GM21723 (cell line): ENCODE results near the gene PRODH2.

ENCODE experiments used
- ATAC-seq: cut with Tn5 transposase; IDR thresholded peaks from one replicate; pipeline ENCODE4 v1.9.1; 2021; ENCODE audit warnings: mild to moderate bottlenecking, moderate library complexity; ENCODE audit not compliant: unreplicated experiment

The PRODH2 gene

GRCh38 chr19:35759697-35760096 is 52.9 kb downstream of the PRODH2 start:
- ATAC-seq = no peak

DNA sequence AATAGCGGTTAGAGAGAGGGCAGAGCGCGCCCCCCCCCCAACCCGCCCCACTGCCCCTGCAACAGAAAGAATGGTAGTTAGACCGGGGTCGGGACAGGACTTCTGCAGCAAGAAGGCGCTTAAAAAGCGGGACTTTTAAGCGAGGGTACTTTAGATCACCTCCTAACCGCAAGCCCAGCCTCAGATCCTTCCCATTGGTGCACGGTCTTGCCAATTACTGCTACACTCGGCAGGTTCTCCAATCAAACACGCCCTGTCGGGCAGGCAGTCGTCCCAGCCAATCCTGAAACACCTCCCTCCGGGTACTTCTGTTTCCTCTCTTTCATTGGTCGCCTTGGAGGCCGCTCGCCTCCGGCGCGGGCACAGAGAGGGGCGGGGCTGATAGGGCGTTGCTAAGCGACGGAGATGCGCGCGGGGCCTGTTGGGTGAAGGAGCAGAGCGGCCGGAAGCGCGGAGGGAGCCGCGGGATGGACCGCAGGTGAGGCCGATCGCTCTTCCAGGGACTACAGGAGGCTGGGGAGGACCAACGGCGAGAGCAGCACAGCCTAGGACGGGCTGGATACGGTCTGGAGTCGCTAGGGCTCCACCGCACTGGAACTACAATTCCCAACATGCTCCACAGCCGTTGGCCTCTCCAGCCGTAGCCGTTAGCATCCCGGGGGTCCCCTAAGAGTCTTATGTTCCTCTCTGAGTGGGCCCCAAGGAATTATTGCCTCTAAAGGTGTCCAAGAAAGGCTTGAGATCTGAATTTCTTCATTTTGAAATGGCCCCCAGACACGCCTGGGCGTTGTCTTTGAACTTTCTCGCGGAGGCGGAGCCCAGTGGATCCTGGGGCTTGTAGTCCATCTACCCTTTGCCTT is 54.7 kb downstream of the PRODH2 start, which contains the start of gene PROSER3:
PROSER3 (plus strand) TSS at position 428 of the 860 bp plus-strand sequence; CDS start at position 468, 40 bp downstream.
- ATAC-seq = peak; percentile 91

DNA sequence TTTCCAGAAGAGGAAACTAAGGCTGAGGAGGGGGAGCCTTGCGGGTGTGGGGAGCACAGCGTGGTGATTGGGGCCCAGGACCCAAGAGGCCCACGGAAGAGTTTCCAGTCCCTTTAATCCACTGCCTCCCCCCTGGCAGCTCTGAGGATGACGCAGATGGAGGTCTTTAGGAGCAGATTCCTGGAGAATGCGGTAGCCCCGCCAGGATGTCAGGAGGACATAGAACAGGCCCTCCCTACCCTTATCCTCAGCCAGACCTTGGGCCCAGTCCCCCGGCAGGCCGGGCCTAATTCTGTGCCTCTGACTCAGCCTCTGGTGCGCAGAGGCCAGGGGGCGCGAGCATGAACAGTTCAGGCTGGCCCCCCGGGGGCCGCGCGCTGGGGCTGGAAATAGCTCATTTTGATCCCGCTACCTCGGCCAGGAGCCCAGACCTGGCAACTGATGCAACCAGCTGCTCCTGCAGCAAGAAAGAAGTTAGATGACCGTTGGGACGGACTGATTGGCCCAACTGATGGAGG is 55.4 kb downstream of the PRODH2 start:
- ATAC-seq = no peak

DNA sequence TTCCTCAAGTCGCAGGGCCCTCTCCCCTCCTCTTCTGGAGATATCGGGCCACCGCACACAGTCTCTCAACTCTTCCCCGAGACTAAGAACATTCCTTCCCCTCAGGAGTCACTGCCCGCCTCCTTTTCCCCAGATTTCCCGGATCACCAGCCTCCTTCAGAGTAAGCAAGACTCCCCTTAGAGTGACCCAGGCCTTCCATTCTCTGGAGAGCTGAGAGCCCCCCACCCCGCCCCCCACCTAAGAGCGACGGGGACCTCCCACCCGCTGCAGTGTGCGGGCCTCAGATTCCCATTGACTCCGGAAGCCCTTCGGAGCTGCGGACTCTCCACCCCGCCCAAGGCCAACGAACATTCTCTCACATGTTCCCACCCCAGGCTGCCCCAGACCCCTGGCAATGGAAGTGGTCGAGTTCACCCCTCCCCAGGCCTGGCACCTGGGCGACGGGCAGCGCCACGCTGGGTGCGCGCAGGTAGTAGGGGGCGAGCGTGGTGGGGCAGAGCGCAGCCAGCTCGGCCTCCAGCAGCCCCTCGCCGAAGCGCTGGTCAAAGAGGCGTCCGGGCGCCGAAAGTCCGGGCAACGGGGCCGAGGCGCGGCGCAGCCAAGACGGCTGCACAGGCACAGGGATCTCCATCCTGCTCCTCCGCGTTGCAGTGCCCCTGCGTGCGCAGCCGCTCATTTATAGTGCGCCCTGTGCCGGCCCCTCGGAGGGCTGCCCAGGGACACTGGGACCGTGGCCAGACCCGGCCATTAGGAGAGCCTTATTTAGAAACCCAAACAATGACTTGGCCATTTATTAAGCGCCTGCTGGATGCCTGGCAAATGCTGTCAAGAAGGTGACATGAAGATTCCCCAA is 56.0 kb downstream of the PRODH2 start, which contains the start of gene HSPB6:
HSPB6 (minus strand) TSS at position 653 of the 854 bp plus-strand sequence; CDS start at position 632, 21 bp downstream.
- ATAC-seq = no peak

- ATAC-seq = no peak
Observed at GRCh38 chr19:35755550-35756376, 56.9 kb downstream of the PRODH2 start.

DNA sequence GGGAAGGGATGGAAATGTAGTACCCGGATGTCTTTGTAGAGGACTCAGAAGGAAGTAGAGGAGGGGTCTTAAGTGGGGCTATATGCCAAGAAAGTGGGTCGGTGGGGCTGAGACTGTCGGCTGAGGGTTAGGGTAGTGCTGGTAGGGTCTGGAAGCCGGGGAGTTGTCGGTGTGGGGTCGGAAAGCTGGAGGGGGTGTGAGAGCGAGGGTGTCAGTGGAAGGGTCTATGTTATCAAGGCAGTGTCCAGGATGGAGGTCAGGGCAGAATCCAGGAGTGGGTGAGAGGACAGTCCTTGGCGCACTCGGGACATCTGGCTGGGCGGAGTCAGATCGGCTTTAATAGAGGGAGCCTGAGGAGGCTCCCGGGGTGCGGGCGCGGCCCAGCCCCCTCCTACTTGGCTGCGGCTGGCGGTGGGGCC is 57.5 kb downstream of the PRODH2 start:
- ATAC-seq = no peak

DNA sequence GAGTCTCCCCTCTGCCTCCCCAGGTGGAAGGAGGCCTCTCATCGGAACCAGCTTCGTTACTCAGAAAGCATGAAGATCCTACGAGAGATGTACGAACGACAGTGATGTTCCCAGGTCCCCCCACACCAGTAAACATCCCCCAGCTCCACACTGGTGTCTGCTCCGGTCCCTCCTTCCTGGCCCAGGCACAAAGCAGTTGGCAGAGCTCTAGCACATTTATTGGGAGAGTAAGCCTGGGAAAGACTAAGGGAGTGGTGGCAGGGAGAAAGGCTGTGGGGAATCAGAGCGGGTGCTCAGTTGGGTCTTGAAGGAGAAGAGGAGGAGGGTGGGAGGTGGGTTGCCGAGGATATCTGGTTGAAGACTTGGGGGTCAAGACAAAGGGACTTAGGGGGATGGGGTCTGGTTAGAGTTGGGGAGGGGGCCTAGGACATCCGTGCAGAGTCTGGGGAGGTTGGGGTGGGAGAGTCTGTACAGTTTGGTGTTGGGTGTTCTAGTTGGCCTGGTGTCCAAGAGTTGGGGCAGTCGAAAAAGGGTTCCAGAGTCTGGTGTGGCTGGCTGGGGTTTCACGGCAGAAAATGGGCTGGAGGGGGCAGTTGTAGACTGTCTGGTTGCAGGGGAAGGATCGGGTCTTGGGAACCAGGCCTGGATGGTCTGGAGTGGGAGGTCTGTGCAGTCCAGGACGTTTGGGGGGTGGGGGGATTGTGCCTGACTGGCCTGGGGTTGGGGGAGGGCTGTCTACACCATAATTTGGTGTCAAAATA is 58.1 kb downstream of the PRODH2 start:
- no peak for ATAC-seq

GRCh38 chr19:35753634-35754369 is 58.8 kb downstream of the PRODH2 start:
- no peak for ATAC-seq

GRCh38 chr19:35752746-35753350 is 59.8 kb downstream of the PRODH2 start:
- ATAC-seq = no peak

DNA sequence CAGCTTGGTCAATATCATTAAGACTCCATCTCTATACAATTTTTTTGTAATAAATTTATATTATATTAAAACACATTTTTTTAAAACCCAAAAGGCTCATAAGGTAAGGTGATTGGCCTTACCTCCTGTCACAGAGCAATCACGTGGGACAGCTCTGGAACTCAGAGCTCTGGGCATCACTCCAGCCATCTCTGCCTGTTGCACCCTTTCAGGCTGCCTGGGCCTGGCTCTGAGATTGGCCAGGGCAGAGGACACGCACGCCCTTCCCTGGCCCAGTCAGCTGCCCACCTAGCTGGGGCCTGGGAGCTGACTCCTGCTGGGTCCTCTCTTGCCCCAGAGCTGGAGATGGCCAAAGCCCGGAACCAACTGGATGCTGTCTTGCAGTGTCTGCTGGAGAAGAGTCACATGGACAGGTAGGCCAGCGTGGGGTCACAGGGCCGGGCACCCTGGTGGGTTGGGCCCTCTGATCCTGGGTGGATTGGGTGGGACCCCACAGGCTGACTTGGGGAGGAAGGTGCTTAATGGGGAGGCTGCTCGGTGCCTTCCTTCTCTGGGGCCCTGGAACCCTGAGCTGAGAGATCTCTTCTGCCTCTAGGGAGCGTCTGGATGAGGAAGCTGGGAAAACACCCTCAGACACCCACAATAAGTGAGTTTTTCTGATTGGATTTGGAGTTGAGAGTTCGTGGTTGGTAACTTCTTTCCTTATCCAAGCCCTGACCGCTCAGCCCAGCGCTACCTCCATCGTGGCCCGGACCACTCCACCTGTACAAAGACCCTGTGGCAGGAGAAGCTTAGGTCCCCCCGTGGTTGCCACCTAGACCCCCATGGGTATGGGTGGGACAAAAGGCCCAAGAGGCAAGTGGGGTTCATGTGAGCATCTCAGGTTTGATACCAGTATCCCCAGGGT is 60.6 kb downstream of the PRODH2 start:
- ATAC-seq = no peak

- no peak for ATAC-seq
Observed at GRCh38 chr19:35750167-35750566, 62.5 kb downstream of the PRODH2 start.
